ENCODE measurements around the gene LRP1B.

GRCh38 chr2:141027221-141027620 is 1103.6 kb downstream of the LRP1B start:
- TF ChIP-seq, protein P1, sequence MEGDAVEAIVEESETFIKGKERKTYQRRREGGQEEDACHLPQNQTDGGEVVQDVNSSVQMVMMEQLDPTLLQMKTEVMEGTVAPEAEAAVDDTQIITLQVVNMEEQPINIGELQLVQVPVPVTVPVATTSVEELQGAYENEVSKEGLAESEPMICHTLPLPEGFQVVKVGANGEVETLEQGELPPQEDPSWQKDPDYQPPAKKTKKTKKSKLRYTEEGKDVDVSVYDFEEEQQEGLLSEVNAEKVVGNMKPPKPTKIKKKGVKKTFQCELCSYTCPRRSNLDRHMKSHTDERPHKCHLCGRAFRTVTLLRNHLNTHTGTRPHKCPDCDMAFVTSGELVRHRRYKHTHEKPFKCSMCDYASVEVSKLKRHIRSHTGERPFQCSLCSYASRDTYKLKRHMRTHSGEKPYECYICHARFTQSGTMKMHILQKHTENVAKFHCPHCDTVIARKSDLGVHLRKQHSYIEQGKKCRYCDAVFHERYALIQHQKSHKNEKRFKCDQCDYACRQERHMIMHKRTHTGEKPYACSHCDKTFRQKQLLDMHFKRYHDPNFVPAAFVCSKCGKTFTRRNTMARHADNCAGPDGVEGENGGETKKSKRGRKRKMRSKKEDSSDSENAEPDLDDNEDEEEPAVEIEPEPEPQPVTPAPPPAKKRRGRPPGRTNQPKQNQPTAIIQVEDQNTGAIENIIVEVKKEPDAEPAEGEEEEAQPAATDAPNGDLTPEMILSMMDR (IDR thresholded peaks at IDR 0.05) = no peak
- TF ChIP-seq POLR2A (IDR thresholded peaks at IDR 0.05) = no peak

Measured in right lobe of liver (tissue), 4 donors.